Endodermal cell (in vitro differentiated cells): ENCODE data around the gene NFIX. TPM values are rescaled to one million over a fixed set of nuclear protein-coding genes. Genes with fewer than 3 reads are reported as not detected.

ENCODE experiments used
- DNase-seq: peaks from one replicate; pipeline ENCODE4 v3.0.0-alpha.2; 2017
- H3K27ac ChIP-seq: 2 replicates; pipeline ENCODE4 v1.5.1; 2013; ENCODE audit warnings: mild to moderate bottlenecking, low read depth, low read length, moderate library complexity
- H3K27me3 ChIP-seq: 2 replicates; pipeline ENCODE4 v1.6.1; 2013; ENCODE audit warnings: mild to moderate bottlenecking, low read length, moderate library complexity; ENCODE audit not compliant: insufficient read depth, control insufficient read depth, poor library complexity, severe bottlenecking
- H3K36me3 ChIP-seq: 2 replicates; pipeline ENCODE4 v1.7.0; 2013; ENCODE audit warnings: mild to moderate bottlenecking, low read length, moderate library complexity; ENCODE audit not compliant: control insufficient read depth, insufficient read depth
- H3K4me1 ChIP-seq: one replicate; pipeline ENCODE4 v1.7.0; 2013; ENCODE audit warnings: low read length; ENCODE audit not compliant: control insufficient read depth, insufficient read depth
- H3K4me3 ChIP-seq: 2 replicates; pipeline ENCODE4 v1.5.1; 2013; ENCODE audit warnings: mild to moderate bottlenecking, low read length, moderate library complexity
- H3K9ac ChIP-seq: 2 replicates; pipeline ENCODE4 v1.6.1; 2013; ENCODE audit warnings: mild to moderate bottlenecking, low read length, moderate library complexity; ENCODE audit not compliant: poor library complexity, severe bottlenecking; ENCODE audit errors: extremely low read depth
- H3K9me3 ChIP-seq: 2 replicates; pipeline ENCODE4 v1.6.1; 2013; ENCODE audit warnings: mild to moderate bottlenecking, low read length, moderate library complexity; ENCODE audit not compliant: control insufficient read depth
- H3K27ac Mint-ChIP-seq: 2 replicates; pipeline ENCODE4 v1.8.0; 2020; ENCODE audit warnings: mixed read lengths
- H3K27me3 Mint-ChIP-seq: 2 replicates; pipeline ENCODE4 v1.8.0; 2021; ENCODE audit warnings: mild to moderate bottlenecking, mixed read lengths; ENCODE audit not compliant: insufficient read depth
- H3K36me3 Mint-ChIP-seq: 2 replicates; pipeline ENCODE4 v1.8.0; 2020; ENCODE audit warnings: low read depth, mixed read lengths
- H3K4me1 Mint-ChIP-seq: 2 replicates; pipeline ENCODE4 v1.8.0; 2020; ENCODE audit warnings: mixed read lengths
- H3K4me3 Mint-ChIP-seq: 2 replicates; pipeline ENCODE4 v1.8.0; 2020; ENCODE audit warnings: mild to moderate bottlenecking, moderate library complexity, mixed read lengths
- H3K9me3 Mint-ChIP-seq: 2 replicates; pipeline ENCODE4 v1.8.0; 2020; ENCODE audit warnings: mild to moderate bottlenecking, mixed read lengths
- CTCF ChIP-seq: fragments of 200-600 bp; sonication (generic); conservative IDR thresholded peaks from 2 replicates; pipeline ENCODE4 v1.5.0; 2021; ENCODE audit warnings: antibody characterized with exemption, mild to moderate bottlenecking
- WGBS, 2 experiments: methylation state at CpG; one replicate each; pipeline versions ENCODE4 v1.1.5 to v1.1.7; 2013; ENCODE audit warnings: missing lambda C conversion rate in 2 of 2, mixed read lengths in 1 of 2; ENCODE audit not compliant: insufficient coverage in 1 of 2, insufficient read length in 1 of 2; 5-methylcytosine and 5-hydroxymethylcytosine counted together
- total RNA-seq, 2 donors: library from RNA; stranded (reverse); fragmentation: NEBNext Ultra II Directional in 1 of 2; extraction: Animal tissue kit (Norgen Biotek cat#: 25700) in 1 of 2; gene quantifications; 2 replicates in 1 of 2; 3 replicates in 1 of 2; pipeline ENCODE4 v1.2.1, GENCODE V29; 2021

NFIX gene
- total RNA-seq, 2 donors from 2014 or later, result 0.22 to 0.40 TPM

GRCh38 chr19:13024951-13025697 is 29.8 kb downstream of the NFIX start:
- peaks cover 99% of the 10 kb centered on the region for H3K27me3 Mint-ChIP-seq
- no peaks in the 10 kb centered on the region for H3K4me1 ChIP-seq
- no peak overlapping the region for H3K9ac ChIP-seq
- no peak overlapping the region for H3K27ac Mint-ChIP-seq
- no peaks in the 10 kb centered on the region for H3K9me3 ChIP-seq
- H3K27me3 ChIP-seq, result peaks cover 100% of the 10 kb centered on the region
- H3K36me3 ChIP-seq, result no peaks in the 10 kb centered on the region
- WGBS, 2 experiments, result 9 to 10% methylated on average over 23 to 48 of the region's 48 CpGs
- H3K4me3 Mint-ChIP-seq, result peak overlapping the region; percentile 23
- no peaks in the 10 kb centered on the region for H3K9me3 Mint-ChIP-seq
- TF ChIP-seq CTCF, result peak; percentile 43
- H3K4me1 Mint-ChIP-seq, result peaks cover 11% of the 10 kb centered on the region
- H3K4me3 ChIP-seq, result no peak overlapping the region
- no peaks in the 10 kb centered on the region for H3K36me3 Mint-ChIP-seq
- DNase-seq, result peak; percentile 77
- no peak overlapping the region for H3K27ac ChIP-seq

GRCh38 chr19:13025819-13026456 is 30.7 kb downstream of the NFIX start:
- Mint-ChIP-seq H3K4me1 (peaks cover 10% of the 10 kb centered on the region), H3K9me3 (no peaks in the 10 kb centered on the region), H3K4me3 (no peak overlapping the region), H3K27me3 (peaks cover 99% of the 10 kb centered on the region), H3K36me3 (no peaks in the 10 kb centered on the region), H3K27ac (no peak overlapping the region)
- no peak overlapping the region for H3K27ac ChIP-seq
- whole genome bisulfite sequencing, 2 experiments, result 54 to 60% methylated on average over 4 to 7 of the region's 7 CpGs
- no peaks in the 10 kb centered on the region for H3K36me3 ChIP-seq
- H3K4me3 ChIP-seq, result no peak overlapping the region
- DNase-seq, result no peak
- no peak for TF ChIP-seq CTCF
- H3K9ac ChIP-seq, result no peak overlapping the region
- no peaks in the 10 kb centered on the region for H3K9me3 ChIP-seq
- no peaks in the 10 kb centered on the region for H3K4me1 ChIP-seq
- H3K27me3 ChIP-seq, result peaks cover 100% of the 10 kb centered on the region

- Mint-ChIP-seq H3K27me3 (peaks cover 99% of the 10 kb centered on the region), H3K36me3 (no peaks in the 10 kb centered on the region), H3K4me3 (no peak overlapping the region), H3K9me3 (no peaks in the 10 kb centered on the region), H3K4me1 (peaks cover 10% of the 10 kb centered on the region), H3K27ac (no peak overlapping the region)
- H3K9me3 ChIP-seq, result no peaks in the 10 kb centered on the region
- no peak overlapping the region for H3K9ac ChIP-seq
- H3K4me1 ChIP-seq, result no peaks in the 10 kb centered on the region
- no peaks in the 10 kb centered on the region for H3K36me3 ChIP-seq
- no peak overlapping the region for H3K27ac ChIP-seq
- 60 to 62% methylated on average over 6 to 14 of the region's 14 CpGs for WGBS, 2 experiments
- peaks cover 100% of the 10 kb centered on the region for H3K27me3 ChIP-seq
- no peak for DNase-seq
- no peak overlapping the region for H3K4me3 ChIP-seq
- no peak for TF ChIP-seq CTCF
Measured at GRCh38 chr19:13026462-13027370, 31.4 kb downstream of the NFIX start.
